Measurements from ENCODE around the gene LHX5. TPM values are rescaled to one million over a fixed set of nuclear protein-coding genes. Genes with fewer than 3 reads are reported as not detected.
A peak's percentile ranks its signal among the peaks of the same experiment; 100 is the strongest.

LHX5 gene
- total and polyA plus RNA-seq, 4 donors, result not detected

DNA sequence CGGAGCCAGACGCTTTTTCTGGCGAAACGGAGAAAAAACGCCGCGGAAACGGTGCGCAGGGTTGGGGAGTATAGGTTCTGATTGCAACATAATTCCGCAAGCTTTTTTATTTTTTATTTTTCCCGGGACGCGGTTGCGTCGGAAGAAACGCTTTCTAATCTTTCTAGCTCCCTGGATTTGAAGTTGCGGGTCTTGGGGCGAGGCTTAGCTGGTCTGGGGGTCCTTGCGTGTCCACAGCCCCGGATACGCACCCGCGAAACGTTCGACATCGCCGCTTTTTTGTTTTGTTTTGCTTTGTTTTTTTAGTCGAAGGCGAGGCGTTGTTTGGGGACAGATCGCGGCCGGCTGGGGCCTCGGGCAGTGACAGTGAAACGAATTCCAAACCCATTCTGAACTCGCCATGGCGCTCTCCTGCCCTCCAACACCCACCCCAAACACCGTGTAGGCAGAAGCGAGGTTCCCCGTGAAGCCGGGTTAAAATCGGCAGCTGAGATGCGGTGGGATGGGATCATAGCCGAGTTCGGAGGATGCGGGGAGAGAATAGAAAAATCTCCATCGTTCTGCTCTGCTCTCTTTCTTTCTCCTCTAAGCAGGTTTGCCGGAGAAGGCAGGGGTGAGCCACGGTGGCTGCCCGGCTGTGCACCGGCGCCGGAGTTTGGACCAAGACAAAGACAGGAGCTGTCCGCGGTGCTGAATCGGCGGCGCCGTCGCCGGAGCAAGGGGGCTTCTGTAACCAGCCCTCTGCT lies 8.1 kb upstream of the LHX5 start:
- H3K27ac ChIP-seq (ENCODE audit: low read depth in 1 of 2, low read length in 1 of 2), result no peak overlapping the region
- H3K9me3 ChIP-seq (ENCODE audit: control insufficient read depth in 4 of 4, insufficient read depth in 3 of 4, low read length in 3 of 4), result peaks cover 0 to 8% (median 0%) of the 10 kb centered on the region in 4 donors
- H3K9ac ChIP-seq (ENCODE audit: insufficient read depth in 1 of 2, low read length in 2 of 2), result no peak overlapping the region
- no peak overlapping the region for H3K4me3 ChIP-seq
- peak; percentile 53 to 73 (median 68) for DNase-seq
- H3K4me1 ChIP-seq (ENCODE audit: control insufficient read depth in 5 of 5, insufficient read depth in 5 of 5, low read length in 5 of 5), result no peaks in the 10 kb centered on the region
- H3K27me3 ChIP-seq (ENCODE audit: control insufficient read depth in 3 of 3, insufficient read depth in 3 of 3, low read length in 2 of 3), result peaks cover 39 to 72% (median 46%) of the 10 kb centered on the region in 3 donors
- TF ChIP-seq, protein P1, sequence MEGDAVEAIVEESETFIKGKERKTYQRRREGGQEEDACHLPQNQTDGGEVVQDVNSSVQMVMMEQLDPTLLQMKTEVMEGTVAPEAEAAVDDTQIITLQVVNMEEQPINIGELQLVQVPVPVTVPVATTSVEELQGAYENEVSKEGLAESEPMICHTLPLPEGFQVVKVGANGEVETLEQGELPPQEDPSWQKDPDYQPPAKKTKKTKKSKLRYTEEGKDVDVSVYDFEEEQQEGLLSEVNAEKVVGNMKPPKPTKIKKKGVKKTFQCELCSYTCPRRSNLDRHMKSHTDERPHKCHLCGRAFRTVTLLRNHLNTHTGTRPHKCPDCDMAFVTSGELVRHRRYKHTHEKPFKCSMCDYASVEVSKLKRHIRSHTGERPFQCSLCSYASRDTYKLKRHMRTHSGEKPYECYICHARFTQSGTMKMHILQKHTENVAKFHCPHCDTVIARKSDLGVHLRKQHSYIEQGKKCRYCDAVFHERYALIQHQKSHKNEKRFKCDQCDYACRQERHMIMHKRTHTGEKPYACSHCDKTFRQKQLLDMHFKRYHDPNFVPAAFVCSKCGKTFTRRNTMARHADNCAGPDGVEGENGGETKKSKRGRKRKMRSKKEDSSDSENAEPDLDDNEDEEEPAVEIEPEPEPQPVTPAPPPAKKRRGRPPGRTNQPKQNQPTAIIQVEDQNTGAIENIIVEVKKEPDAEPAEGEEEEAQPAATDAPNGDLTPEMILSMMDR (IDR thresholded peaks at IDR 0.05; ENCODE audit: control extremely low read depth, extremely low read depth), result no peak
- no peak for ATAC-seq (ENCODE audit: insufficient read depth, low FRiP score)
- WGBS, 2 donors, result 3 to 4% methylated on average over 61 of the region's 61 CpGs
- no peaks in the 10 kb centered on the region for H3K36me3 ChIP-seq (ENCODE audit: control insufficient read depth in 4 of 4, insufficient read depth in 4 of 4, low read length in 4 of 4)

DNA sequence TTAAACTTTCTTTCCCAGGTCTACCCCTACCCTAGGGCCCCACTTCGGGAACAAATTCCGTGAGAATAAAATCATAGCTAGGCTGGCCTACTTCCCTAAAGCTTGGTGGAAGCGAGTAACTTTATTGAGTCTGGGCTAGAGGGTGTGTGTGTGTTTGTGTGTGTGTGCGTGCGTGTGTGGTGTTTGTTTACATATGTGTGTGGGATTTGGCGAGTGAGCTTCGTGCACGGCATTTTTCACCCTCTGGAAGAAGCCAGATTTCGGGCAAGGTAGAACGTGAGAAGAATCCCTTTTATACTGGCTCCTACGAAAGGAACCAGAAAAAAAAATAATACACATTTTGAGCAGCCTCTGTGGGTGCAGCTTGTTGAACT lies 7.5 kb upstream of the LHX5 start:
- ATAC-seq (ENCODE audit: insufficient read depth, low FRiP score) (no peak), DNase-seq (no peak)
- Histone ChIP-seq H3K4me1 (ENCODE audit: control insufficient read depth in 5 of 5, insufficient read depth in 5 of 5, low read length in 5 of 5) (no peaks in the 10 kb centered on the region), H3K9ac (ENCODE audit: insufficient read depth in 1 of 2, low read length in 2 of 2) (no peak overlapping the region), H3K4me3 (no peak overlapping the region), H3K27ac (ENCODE audit: low read depth in 1 of 2, low read length in 1 of 2) (no peak overlapping the region), H3K9me3 (ENCODE audit: control insufficient read depth in 4 of 4, insufficient read depth in 3 of 4, low read length in 3 of 4) (peaks cover 0 to 8% (median 0%) of the 10 kb centered on the region in 4 donors), H3K27me3 (ENCODE audit: control insufficient read depth in 3 of 3, insufficient read depth in 3 of 3, low read length in 2 of 3) (peaks cover 39 to 75% (median 51%) of the 10 kb centered on the region in 3 donors), H3K36me3 (ENCODE audit: control insufficient read depth in 4 of 4, insufficient read depth in 4 of 4, low read length in 4 of 4) (no peaks in the 10 kb centered on the region)
- WGBS, 2 donors, result 5% methylated on average over 11 of the region's 11 CpGs
- TF ChIP-seq, protein P1 (IDR thresholded peaks at IDR 0.05; ENCODE audit: control extremely low read depth, extremely low read depth), result no peak

DNA sequence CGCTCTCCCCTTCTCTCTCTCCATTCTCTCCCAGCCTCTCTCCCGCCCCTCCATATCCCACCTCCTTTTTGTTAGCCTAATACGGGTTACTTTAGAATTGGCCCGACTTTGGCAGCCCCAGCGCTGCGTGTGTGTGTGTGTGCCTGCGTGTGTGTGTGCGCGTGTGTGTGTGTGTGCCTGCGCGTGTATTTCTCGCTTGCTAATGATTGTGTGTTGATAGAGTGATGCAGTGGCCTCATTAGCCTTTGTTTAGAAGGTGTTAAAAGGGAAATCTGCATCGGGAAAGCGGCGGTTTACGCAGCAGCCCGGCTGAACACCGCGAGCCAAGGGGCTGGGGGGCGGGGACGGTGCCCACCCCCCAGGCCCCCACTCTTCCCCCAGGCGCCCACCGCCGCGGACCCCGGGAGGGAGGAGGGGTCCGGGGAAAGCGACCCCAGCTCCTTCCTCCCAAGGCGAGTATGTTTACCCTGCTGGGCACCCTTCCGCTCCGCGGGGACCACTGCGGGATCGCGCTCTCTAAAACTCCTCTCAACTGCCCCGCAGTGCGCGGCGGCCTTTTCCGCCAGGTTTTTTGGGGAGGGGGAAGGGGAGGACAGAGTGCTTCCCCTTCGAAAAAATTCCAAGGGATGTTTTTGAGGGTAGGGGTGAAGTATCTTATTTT lies 6.8 kb upstream of the LHX5 start:
- H3K4me1 ChIP-seq (ENCODE audit: control insufficient read depth in 5 of 5, insufficient read depth in 5 of 5, low read length in 5 of 5), result no peaks in the 10 kb centered on the region
- no peak overlapping the region for H3K4me3 ChIP-seq
- TF ChIP-seq, protein P1 (IDR thresholded peaks at IDR 0.05; ENCODE audit: control extremely low read depth, extremely low read depth), result no peak
- H3K9ac ChIP-seq (ENCODE audit: insufficient read depth in 1 of 2, low read length in 2 of 2), result no peak overlapping the region
- H3K27me3 ChIP-seq (ENCODE audit: control insufficient read depth in 3 of 3, insufficient read depth in 3 of 3, low read length in 2 of 3), result peaks cover 34 to 79% (median 59%) of the 10 kb centered on the region in 3 donors
- H3K9me3 ChIP-seq (ENCODE audit: control insufficient read depth in 4 of 4, insufficient read depth in 3 of 4, low read length in 3 of 4), result peaks cover 0 to 10% (median 0%) of the 10 kb centered on the region in 4 donors
- no peak for ATAC-seq (ENCODE audit: insufficient read depth, low FRiP score)
- no peak for DNase-seq
- no peaks in the 10 kb centered on the region for H3K36me3 ChIP-seq (ENCODE audit: control insufficient read depth in 4 of 4, insufficient read depth in 4 of 4, low read length in 4 of 4)
- WGBS, 2 donors, result 6 to 10% methylated on average over 38 to 41 of the region's 41 CpGs
- no peak overlapping the region for H3K27ac ChIP-seq (ENCODE audit: low read depth in 1 of 2, low read length in 1 of 2)
